Mesodermal cell (in vitro differentiated cells): ENCODE data around the gene ST6GALNAC4.
A peak's percentile ranks its signal among the peaks of the same experiment; 100 is the strongest.
"Not testable (repeated sequence)": the region's sequence is repeated elsewhere in the genome, so short reads cannot be mapped to it uniquely, and the experiment has no call there.

Experiments
- H3K27ac ChIP-seq: 2 replicates; pipeline ENCODE4 v1.7.0; 2013; ENCODE audit warnings: mild to moderate bottlenecking, low read depth, low read length, moderate library complexity; ENCODE audit not compliant: severe bottlenecking
- H3K36me3 ChIP-seq: 2 replicates; pipeline ENCODE4 v1.7.1; 2013; ENCODE audit warnings: mild to moderate bottlenecking, low read length, moderate library complexity; ENCODE audit not compliant: control insufficient read depth, insufficient read depth
- H3K4me1 ChIP-seq: one replicate; pipeline ENCODE4 v1.7.1; 2013; ENCODE audit warnings: mild to moderate bottlenecking, low read length; ENCODE audit not compliant: insufficient read depth, control insufficient read depth, poor library complexity, severe bottlenecking
- H3K4me3 ChIP-seq: 2 replicates; pipeline ENCODE4 v1.7.0; 2013; ENCODE audit warnings: low read length, control low read depth, mild to moderate bottlenecking; ENCODE audit not compliant: insufficient read depth, poor library complexity, severe bottlenecking; ENCODE audit errors: extremely low read depth
- H3K9me3 ChIP-seq: 2 replicates; pipeline ENCODE4 v1.7.1; 2013; ENCODE audit warnings: mild to moderate bottlenecking, low read length, moderate library complexity; ENCODE audit not compliant: control insufficient read depth
- WGBS, 2 experiments: methylation state at CpG; one replicate each; pipeline ENCODE4 v1.1.5; 2013; ENCODE audit warnings: missing lambda C conversion rate in 2 of 2; ENCODE audit not compliant: insufficient coverage in 2 of 2; 5-methylcytosine and 5-hydroxymethylcytosine counted together

Gene ST6GALNAC4

GRCh38 chr9:127875306-127875966 lies 41.4 kb downstream of the ST6GALNAC4 start:
- Histone ChIP-seq H3K36me3 (peaks cover 4% of the 10 kb centered on the region), H3K4me1 (peaks cover 34% of the 10 kb centered on the region), H3K9me3 (no peaks in the 10 kb centered on the region), H3K27ac (peak overlapping the region; percentile 10), H3K4me3 (no peak overlapping the region)
- WGBS, 2 experiments, result 90 to 93% methylated on average over 8 to 9 of the region's 10 CpGs

- H3K4me1 ChIP-seq, result peaks cover 34% of the 10 kb centered on the region
- H3K9me3 ChIP-seq, result no peaks in the 10 kb centered on the region
- WGBS, 2 experiments, result 90 to 96% methylated on average over 13 of the region's 19 CpGs
- peaks cover 6% of the 10 kb centered on the region for H3K36me3 ChIP-seq
- H3K27ac ChIP-seq, result no peak overlapping the region
- no peak overlapping the region for H3K4me3 ChIP-seq
Measured at GRCh38 chr9:127874301-127875221, 42.3 kb downstream of the ST6GALNAC4 start.

DNA sequence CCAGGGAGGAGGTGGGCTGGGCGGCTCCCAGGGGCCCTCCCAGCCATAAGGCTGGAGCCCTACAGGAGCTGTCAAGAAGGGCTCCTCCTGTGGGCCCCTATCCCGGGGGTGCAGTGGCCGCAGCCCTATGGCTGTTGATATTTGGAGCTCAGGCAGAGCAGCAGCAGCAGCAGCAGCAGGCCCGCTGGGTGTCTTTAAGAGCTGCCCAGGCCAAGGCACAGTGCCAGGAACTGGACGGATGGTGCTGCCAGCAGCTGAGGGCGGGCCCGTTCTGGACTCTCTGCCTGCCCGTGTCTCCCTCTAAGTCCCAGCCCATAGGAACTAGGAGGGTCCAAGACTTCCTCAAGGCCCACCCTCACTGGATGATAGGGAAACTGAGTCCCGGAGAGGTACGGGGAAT lies 43.0 kb downstream of the ST6GALNAC4 start:
- H3K4me1 ChIP-seq, result peaks cover 34% of the 10 kb centered on the region
- H3K4me3 ChIP-seq, result no peak overlapping the region
- H3K9me3 ChIP-seq, result no peaks in the 10 kb centered on the region
- peak overlapping the region; percentile 49 for H3K27ac ChIP-seq
- peaks cover 8% of the 10 kb centered on the region for H3K36me3 ChIP-seq
- 90 to 91% methylated on average over 9 of the region's 10 CpGs for WGBS, 2 experiments

DNA sequence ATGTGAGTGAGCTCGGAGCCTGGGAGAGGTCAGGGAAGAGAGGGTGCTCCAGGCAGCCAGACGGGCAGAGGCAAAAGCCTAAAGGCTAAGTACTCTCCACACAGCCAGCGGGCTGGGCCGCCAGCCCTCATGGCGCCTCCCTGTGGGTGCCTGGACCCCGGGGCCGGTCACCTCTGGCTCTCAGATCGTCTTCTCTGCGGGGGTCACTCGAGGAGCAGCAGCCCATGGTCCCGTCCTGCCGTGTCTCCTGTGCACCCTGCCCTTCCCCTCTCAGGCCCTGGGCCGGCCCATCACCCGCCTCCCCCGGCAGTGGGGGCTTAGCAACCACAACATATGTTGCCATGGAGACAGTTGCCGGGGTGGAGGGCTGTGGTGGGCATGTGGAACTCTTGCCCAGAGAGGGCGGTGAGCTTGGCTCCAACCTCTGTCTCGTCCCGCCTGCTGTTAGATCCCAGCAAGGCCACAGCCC lies 43.6 kb downstream of the ST6GALNAC4 start:
- Histone ChIP-seq H3K4me1 (peaks cover 33% of the 10 kb centered on the region), H3K27ac (peak overlapping the region; percentile 49)
- 77 to 78% methylated on average over 14 to 16 of the region's 19 CpGs for WGBS, 2 experiments

DNA sequence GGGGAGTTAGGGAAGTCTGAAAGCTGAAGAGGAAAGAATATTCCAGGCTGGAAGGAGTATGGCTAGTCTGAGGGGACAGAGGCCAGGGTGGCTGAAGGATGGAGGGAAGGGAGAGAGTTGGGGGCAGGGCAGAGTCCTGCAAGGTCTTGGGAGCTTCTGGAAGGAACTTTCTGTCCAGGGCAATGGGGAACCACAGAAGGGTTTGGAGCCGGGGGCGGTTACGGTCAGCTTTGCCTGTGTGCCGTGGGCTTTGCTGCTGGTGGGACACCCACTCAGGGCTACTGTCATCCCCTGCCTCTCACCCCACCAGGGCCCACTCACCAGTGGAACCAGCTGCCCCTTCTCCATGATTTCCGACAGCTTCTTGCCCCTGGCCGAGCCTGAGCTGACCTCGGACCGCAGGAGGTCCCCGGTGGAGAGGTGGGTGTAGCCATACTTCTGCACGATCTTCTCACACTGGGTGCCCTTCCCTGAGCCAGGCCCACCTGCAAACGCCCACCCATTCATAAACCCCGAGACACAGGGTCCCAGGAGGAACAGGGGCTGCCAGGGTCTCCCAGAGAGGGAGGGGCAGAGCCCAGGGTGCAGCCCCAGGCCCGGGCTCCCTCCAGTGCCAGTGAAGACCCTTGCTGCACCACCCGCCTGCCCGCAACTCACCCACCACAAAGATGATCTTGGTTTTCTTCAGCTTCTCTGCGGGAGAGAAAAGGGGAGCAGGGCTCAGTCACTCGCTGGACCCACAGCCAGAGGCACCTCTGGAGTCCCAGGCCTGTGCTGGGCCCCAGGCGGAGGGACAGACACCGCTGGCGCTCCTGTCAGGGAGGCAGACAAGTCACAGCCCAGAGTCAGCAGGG lies 44.2 kb downstream of the ST6GALNAC4 start:
- Histone ChIP-seq H3K36me3 (peaks cover 13% of the 10 kb centered on the region), H3K4me3 (no peak overlapping the region), H3K27ac (peak overlapping the region; percentile 49), H3K4me1 (peaks cover 28% of the 10 kb centered on the region), H3K9me3 (no peaks in the 10 kb centered on the region)
- WGBS, 2 experiments, result 93 to 94% methylated on average over 16 to 17 of the region's 20 CpGs

More for the DNA sequence above, 43.6 kb downstream of the ST6GALNAC4 start:
- Histone ChIP-seq H3K4me3 (no peak overlapping the region), H3K36me3 (peaks cover 12% of the 10 kb centered on the region), H3K9me3 (no peaks in the 10 kb centered on the region)

DNA sequence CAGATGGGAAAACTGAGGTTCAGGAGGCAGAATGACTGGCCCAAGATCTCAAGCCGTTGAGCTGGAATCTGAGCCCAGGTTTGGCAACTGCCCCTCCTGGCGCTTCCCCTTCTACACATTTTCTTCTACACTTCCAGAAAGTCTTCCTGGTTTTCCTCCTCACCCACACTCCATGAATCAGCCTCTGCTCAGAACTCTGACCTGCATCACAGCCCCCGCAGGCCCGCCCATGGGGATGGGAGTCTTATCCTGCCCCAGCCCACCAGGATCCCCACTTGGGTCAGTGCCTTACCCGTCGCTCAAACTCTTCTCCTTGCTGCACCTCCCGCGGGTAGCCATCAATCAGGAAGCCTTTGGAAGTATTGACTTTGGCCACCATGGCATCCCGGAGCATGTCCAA lies 45.3 kb downstream of the ST6GALNAC4 start:
- 83 to 89% methylated on average over 8 to 9 of the region's 9 CpGs for WGBS, 2 experiments
- peaks cover 28% of the 10 kb centered on the region for H3K4me1 ChIP-seq
- H3K36me3 ChIP-seq, result peaks cover 17% of the 10 kb centered on the region
- no peak overlapping the region for H3K4me3 ChIP-seq
- H3K27ac ChIP-seq, result no peak overlapping the region
- H3K9me3 ChIP-seq, result no peaks in the 10 kb centered on the region

DNA sequence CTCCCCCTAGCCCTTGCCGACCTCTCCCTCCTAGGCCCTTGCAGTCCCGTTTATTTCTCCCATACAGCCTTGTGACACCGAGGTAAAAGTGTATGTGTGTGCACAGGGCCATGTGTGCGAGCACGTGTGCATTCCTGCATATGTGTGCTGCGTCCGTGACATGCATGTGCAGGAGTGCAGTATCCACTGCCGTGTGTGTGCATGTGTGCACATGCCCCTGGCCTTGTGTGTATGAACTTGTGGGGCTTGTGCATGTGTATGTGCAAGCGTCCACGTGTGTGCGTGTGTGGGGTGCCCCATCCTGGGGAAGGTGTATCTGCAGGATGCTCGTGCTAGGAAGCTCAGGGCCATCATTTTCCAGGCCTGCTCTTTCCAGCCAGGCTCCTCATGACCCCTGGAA lies 46.0 kb downstream of the ST6GALNAC4 start:
- Histone ChIP-seq H3K27ac (no peak overlapping the region), H3K4me1 (peaks cover 27% of the 10 kb centered on the region), H3K4me3 (no peak overlapping the region), H3K36me3 (peaks cover 17% of the 10 kb centered on the region), H3K9me3 (no peaks in the 10 kb centered on the region)
- 91 to 93% methylated on average over 12 of the region's 12 CpGs for WGBS, 2 experiments

DNA sequence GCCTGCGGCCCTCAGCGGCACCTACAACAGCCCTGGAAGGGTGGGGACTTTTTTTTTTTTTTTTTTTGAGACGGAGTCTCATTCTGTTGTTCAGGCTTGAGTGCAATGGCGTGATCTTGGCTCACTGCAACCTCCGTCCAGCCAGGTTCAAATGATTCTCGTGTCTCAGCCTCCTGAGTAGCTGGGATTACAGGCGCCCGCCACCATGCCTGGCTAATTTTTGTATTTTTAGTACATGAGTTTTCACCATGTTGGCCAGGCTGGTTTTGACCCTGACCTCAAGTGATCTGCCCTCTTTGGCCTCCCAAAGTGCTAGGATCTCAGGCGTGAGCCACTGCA lies 46.7 kb downstream of the ST6GALNAC4 start:
- Histone ChIP-seq H3K4me1 (peaks cover 19% of the 10 kb centered on the region), H3K36me3 (peaks cover 17% of the 10 kb centered on the region)
- WGBS, 2 experiments, result 76 to 86% methylated on average over 6 to 8 of the region's 9 CpGs
- not testable (repeated sequence) for H3K27ac ChIP-seq, H3K4me3 ChIP-seq, H3K9me3 ChIP-seq

GRCh38 chr9:127869310-127870152 lies 47.3 kb downstream of the ST6GALNAC4 start:
- peaks cover 15% of the 10 kb centered on the region for H3K4me1 ChIP-seq
- 74 to 79% methylated on average over 15 to 16 of the region's 18 CpGs for WGBS, 2 experiments
- no peak overlapping the region for H3K27ac ChIP-seq
- H3K4me3 ChIP-seq, result no peak overlapping the region
- no peaks in the 10 kb centered on the region for H3K9me3 ChIP-seq
- H3K36me3 ChIP-seq, result peaks cover 17% of the 10 kb centered on the region
